Daoy (cell line): Measurements from ENCODE around the gene RPRM. TPM values are rescaled to one million over a fixed set of nuclear protein-coding genes. Genes with fewer than 3 reads are reported as not detected.
"Not testable (repeated sequence)": the region's sequence is repeated elsewhere in the genome, so short reads cannot be mapped to it uniquely, and the experiment has no call there.

Source experiments
- DNase-seq: peaks from one replicate; pipeline ENCODE4 v3.0.0-alpha.2; 2015; ENCODE audit warnings: low read depth
- total RNA-seq: library from RNA; depleted of rRNA; stranded (reverse); fragments of >200 nt; shearing (Covaris generic); gene quantifications from 2 replicates; pipeline ENCODE4 v1.2.3, GENCODE V29; 2014

The RPRM gene
- total RNA-seq, 1 experiment from 2014 or later, result 0.40 TPM

DNA sequence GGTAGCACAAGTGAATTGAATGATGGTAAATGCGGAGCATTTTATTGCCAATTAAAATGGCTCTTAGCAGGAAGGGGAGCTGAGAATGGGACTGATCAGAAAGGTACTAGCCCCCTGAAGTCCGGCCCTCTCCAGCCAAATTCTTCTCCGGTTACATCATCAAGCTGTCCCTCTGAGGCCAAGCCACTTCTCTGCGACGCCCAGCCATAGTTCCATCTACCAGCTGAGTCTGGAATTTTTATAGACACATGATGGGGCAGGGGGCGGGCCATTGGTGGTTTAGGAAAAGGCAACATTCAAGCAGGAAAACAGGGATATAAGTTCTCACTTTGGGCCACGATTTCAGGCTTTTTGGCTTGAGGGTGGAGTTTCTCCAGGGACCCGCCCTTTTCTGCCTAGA is 22.7 kb downstream of the RPRM start:
- DNase-seq, result no peak

DNA sequence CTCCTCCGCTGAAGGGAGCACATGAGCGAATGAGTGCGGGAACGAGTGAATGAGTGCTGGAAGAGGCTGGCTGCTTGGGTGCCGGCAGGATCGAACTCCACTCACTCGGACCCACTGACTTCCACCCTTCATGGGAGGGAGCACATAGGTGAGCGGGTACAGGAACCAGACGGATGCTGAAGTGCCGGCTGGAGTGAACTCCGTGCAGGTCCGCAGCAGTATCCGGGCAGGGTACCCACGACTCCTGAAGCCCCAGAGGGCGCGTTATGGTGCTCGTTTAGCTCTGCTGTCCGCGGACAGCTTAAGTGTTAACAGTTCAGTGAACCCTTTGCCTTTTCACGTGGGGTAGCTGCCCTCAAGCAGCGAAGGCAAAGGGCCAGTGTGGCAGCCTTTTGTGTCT is 23.2 kb downstream of the RPRM start:
- no peak for DNase-seq

DNA sequence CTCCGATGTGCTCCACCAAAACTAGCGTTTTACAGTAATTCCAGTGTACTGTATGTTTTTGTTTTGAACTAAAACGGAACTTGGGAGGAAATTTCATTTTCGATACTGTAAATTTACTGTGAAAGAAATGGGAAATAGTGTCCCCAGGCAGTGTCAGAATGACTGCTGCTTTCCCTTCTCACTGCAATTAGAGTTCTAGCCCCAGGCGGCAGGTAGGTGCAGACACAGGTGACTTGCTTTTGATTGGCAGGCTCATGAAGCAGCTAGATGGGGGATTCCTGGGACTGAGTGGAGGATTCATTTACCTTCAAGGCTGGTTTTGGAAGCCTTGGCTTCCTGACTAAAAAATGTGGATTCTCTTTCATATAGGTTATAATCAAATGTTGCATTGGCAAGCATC is 27.0 kb downstream of the RPRM start:
- DNase-seq, result no peak

DNA sequence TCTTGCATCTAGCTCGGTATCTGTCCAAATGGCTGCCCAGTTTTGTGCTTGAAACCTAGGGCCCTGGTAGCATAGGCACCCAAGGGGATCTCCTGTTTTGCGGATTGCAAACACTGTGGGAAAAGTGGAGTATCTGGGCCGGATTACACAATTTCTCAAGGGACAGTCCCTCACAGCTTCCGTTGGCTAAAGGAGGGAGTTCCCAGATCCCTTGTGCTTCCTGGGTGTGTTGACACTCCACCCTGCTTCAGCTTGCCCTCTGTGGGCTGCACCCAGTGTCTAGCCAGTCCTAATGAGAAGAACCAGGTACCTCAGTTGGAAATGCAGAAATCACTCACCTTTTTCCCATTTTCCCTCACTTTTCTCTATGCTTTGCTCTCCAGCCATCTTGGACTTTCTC is 35.5 kb downstream of the RPRM start:
- no peak for DNase-seq

DNA sequence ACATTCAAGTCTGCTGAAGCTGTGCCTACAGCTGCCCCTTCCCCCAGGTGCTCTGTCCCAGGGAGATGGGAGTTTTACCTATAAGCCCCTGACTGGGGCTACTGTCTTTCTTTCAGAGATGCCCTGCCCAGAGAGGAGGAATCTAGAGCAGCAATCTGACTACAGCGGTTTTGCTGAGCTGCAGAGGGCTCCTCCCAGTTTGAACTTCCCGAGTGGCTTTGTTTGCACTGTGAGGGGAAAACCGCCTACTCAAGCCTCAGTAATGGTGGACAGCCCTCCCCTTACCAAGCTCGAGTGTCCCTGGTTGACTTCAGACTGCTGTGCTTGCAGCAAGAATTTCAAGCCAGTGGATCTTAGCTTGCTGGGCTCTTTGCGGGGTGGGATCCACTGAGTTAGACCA is 35.9 kb downstream of the RPRM start:
- not testable (repeated sequence) for DNase-seq

DNA sequence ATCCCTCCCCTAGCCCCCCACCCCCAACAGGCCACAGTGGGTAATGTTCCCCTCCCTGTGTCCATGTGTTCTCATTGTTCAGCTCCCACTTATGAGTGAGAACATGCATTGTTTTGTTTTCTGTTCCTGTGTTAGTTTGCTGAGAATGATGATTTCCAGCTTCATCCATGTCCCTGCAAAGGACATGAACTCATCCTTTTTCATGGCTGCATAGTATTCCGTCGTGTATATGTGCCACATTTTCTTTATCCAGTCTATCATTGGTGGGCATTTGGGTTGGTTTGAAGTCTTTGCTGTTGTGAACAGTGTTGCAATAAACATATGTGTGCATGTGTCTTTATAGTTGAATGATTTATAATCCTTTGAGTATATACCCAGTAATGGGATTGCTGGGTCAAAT is 38.5 kb downstream of the RPRM start:
- DNase-seq, result not testable (repeated sequence)

DNA sequence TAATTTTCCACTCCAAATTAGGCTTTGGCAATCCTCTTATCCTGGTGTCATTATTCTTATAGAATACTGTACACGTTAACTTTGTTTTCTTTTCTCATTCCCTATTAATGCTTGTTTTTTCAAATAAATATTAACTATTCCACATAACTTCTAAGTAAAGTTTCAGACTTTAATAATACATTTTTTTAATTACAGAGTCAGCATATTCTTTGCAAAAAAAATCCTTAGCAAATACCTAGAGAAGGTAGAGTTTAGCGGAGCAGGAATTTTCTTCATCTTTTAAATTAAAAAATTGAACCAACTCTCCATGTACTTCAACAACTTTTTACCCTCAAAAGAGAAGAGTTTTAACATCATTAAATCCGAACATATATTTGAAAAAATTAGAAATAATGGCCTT is 45.2 kb downstream of the RPRM start:
- no peak for DNase-seq

DNA sequence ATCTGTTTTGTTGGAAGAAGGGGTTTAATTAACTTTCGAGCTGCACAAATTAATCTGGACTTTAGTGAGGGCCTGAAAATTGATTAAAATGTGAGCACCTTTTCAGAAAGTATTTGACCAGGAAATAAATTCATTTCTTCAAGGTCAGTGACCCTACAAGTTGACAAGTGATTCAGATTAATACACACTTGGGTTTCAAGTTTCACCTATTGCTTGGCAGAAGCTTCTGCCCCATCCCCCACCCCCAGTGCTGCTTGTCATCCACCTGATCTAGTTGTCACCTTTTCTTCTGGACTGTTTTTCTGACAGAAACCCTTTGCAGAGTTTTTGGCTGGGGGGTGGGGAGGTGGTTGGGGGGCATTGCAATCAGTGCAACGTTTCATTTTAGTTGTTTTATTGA is 46.2 kb downstream of the RPRM start:
- DNase-seq, result no peak

DNA sequence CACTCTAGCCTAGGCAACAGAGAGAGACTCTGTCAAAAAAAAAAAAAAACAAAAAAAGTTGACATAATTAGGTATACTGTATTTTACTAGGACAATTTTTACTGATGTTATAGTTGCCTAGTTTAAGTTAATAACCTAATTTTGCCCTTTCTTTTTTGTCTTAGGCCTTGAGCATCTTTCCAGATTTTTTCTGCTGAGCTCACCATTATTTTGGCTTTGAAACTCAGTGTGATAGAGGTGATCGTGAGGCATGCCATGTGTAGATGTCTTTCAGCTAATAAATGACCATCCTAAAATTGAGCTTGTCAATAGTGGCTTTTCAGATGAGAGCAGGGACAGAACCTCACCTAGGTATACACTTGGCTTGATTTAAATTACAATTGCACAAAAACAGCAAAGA is 47.4 kb downstream of the RPRM start:
- no peak for DNase-seq
